Right lobe of liver (tissue), 4 donors: ENCODE measurements around the gene TRIOBP.

ENCODE experiments used
- POLR2A ChIP-seq: fragments of 450-650 bp; IDR thresholded peaks from one replicate; pipeline ENCODE4 v1.6.1; 2017; ENCODE audit warnings: antibody characterized with exemption, mild to moderate bottlenecking
- TF ChIP-seq, protein P1 (sequence below), 4 donors: fragments of 200-600 bp in 3 of 4; fragments of 450-650 bp in 1 of 4; IDR thresholded peaks; one replicate each; pipeline versions ENCODE4 v1.5.1 to v1.8.0; 2016 to 2022; ENCODE audit warnings: antibody characterized with exemption in 4 of 4, mild to moderate bottlenecking in 2 of 4
- donor health status: DM: no; HTN: no; CAD: no.
- donor health status: DM: no; HTN: no; CAD: no.
- donor health status: DM: no; HTN: yes; CAD: no.

GRCh38 chr22:37763652-37764051 lies 66.8 kb downstream of the TRIOBP start:
- TF ChIP-seq, protein P1, sequence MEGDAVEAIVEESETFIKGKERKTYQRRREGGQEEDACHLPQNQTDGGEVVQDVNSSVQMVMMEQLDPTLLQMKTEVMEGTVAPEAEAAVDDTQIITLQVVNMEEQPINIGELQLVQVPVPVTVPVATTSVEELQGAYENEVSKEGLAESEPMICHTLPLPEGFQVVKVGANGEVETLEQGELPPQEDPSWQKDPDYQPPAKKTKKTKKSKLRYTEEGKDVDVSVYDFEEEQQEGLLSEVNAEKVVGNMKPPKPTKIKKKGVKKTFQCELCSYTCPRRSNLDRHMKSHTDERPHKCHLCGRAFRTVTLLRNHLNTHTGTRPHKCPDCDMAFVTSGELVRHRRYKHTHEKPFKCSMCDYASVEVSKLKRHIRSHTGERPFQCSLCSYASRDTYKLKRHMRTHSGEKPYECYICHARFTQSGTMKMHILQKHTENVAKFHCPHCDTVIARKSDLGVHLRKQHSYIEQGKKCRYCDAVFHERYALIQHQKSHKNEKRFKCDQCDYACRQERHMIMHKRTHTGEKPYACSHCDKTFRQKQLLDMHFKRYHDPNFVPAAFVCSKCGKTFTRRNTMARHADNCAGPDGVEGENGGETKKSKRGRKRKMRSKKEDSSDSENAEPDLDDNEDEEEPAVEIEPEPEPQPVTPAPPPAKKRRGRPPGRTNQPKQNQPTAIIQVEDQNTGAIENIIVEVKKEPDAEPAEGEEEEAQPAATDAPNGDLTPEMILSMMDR (IDR thresholded peaks at IDR 0.05) = no peak
- no peak for TF ChIP-seq POLR2A
